CD4-positive, alpha-beta T cell treated with Interleukin-10 for 1 hour (primary cell): ENCODE measurements around the gene DCTN3.

Experiments used
- DNase-seq: peaks from one replicate; pipeline ENCODE4 v3.0.0-alpha.2; 2020

Gene DCTN3

DNA sequence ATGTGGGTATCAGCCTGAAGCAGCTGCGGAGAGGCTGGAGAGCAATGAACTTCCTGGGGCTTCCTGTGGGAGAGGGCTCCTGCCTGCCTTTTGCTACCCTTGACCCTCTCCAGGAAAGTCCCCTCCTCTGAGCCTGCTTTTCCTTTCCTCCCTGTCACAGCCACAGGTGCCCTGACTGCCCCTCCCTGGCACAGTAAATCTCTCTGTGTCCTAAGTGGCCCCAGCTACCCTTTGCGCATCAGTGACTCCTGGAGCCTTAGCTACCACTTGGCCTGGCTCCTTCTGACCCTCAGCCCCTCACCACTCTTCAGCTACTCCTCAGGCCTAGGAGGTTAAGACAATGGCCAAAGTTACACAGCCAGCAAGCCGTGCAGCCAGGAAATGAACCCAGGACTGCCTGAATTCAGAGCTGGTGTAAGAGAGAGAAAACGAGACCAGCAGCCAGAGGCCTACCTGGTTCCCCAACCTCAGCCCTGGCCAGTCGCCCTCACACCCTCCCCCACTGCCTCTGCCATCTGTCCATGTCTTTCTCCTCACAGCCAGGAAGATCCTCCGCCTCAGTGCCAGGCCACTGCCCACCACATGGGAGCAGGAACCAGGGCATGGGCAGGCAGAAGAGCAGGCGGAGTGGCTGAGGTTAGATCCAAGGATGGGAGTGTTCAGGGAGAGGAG lies 49.4 kb downstream of the DCTN3 start:
- DNase-seq, result no peak

DNA sequence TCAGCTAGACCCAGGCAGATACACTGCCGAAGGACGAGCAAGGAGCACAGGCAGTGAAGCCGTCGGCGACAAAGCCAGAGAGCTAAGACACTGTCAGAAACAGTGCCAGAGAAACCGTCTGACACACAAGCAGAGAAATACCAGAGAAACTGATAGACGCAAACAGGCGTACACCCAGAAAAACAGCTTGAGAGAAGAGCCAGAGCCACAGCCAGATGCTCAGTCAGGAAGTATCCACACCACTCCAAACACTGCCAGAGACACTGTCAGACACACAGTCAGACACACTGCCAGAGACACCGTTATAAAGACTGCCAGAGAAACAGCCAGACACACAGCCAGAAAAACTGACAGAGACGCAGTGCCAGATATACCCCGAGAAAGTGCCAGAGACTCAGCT lies 49.9 kb downstream of the DCTN3 start:
- DNase-seq, result no peak

DNA sequence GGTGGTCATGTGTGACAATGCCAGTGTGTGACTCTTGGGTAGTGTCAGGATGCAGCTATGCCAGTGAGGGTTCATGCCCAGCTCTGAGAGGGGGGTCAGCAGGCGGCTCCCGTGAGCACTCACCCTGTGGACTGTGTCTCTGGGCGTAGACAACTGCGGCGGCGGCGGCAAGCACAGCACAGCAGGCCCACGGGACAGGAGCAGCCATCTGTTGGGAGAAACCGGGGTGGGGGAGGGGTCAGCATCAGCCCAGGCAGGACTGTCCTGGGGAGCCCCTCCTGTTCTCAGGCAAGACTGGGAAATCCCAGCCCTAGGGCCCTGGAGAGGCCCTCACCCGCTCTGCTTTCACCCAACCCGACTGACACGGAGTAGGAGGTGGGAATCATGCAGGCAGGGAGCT lies 51.5 kb downstream of the DCTN3 start:
- no peak for DNase-seq

DNA sequence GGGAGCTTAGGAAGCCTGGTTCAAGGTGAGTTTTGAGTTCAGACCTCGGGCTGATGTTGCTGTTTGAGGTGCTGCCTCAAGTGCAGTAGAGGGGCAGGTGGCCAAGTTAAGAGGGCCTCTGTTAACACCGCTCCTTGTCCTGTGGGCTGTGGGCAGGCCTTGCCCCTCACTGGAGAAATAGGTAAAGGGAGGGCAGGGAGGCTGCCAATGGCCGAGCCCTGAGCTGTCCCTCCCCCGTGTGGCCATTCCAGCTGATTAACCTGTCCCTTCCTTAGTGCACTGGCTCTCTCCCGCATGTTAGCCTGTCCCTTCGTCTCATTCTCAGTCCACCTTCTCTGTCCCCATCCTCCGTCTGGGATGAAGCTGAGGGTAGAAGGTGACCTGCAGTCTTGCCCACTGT lies 52.2 kb downstream of the DCTN3 start:
- no peak for DNase-seq

DNA sequence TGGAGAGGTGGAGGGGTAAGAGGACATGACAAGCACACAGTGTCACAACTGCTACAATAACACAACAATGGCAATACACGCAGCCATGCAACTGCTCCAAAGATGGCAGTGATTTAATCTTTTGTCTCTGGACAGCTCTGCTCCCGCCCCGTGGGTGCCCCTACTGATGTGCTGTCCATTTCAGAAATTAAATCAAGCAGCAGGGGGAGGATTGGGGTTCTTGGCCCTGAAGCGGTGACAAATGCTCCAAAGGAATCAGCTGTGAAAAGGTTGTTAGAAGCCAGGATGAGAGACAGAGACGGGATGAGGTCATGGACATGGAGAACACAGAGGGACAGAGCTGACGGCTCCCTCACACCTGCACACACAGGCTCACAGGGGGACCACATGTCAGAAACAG lies 53.3 kb downstream of the DCTN3 start:
- no peak for DNase-seq

DNA sequence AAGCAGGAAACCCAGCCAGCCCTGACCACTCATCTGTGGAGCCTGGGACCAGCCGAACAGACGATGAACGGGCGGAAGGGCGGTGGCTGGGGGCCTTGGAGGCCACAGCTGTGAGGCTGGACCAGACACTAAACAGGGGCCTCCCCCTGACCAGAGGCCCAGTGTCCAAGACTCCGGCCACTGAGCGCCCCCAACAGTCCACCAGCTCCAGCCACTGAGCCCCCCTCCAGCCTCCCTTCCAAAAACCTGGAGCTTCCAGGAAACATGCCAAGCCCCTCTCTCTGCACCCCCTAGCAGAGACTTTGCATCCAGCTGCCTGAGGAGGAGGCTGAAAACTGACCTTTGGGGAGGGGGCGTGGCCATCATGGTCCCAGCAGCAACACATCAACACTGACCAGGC lies 54.0 kb downstream of the DCTN3 start:
- no peak for DNase-seq

DNA sequence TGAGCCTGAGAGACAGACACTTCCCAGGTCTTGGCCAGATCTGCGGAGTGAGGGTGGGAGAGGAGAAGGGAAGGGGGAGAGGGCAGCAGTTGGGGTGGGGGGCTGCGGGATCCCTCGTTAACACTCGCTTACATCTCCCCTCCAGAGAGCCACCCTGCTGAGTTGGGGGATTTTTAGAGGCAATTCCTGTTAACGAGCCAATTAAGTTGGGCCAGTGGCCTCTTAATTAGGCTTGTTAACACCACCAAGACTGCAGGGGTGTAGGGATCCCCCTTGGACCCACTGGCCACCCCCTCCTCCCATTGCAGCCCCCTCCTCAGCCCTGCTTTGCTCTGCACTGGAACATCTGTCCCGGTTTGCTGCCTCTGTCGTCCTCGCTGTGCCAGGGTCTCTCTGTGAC lies 54.4 kb downstream of the DCTN3 start:
- DNase-seq, result no peak

DNA sequence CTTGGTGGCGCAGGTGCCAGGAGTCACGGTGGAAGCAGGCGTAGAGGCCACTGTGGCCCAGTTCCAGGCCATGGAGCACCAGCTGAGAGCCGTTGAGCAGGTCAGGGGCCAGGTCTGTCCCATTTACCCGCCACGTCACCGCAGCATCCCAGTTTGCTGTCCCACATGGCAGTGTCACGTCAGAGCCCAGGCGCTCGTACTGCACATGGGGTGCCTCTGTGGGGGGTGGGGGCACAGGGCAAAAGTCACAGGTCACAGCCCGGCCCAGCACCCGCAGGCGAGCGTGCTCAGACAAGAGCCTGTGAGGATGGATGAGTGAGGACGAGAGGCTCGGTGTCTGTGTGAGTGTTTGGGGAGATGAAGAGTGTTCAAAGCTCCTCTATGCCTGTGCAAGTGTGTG lies 55.7 kb downstream of the DCTN3 start:
- DNase-seq, result no peak
